NCI-H82 (cell line): Measurements from ENCODE around the gene STK39.

Experiments
- DNase-seq: peaks from one replicate; lab custom pipeline; 2025; lab: John Stamatoyannopoulos, UW

STK39 gene

GRCh38 chr2:168158586-168158985 is 88.8 kb downstream of the STK39 start:
- no peak for DNase-seq

GRCh38 chr2:168157926-168158325 is 89.5 kb downstream of the STK39 start:
- peak; percentile 57 for DNase-seq

GRCh38 chr2:168157070-168157469 is 90.3 kb downstream of the STK39 start:
- no peak for DNase-seq

- no peak for DNase-seq
These were observed 90.7 kb downstream of the STK39 start for GRCh38 chr2:168156661-168157060.

GRCh38 chr2:168155680-168156079 is 91.7 kb downstream of the STK39 start:
- no peak for DNase-seq

- DNase-seq = peak; percentile 73
These were observed 92.3 kb downstream of the STK39 start for GRCh38 chr2:168155046-168155445.

- DNase-seq = no peak
These were observed 94.4 kb downstream of the STK39 start for GRCh38 chr2:168152902-168153530.

GRCh38 chr2:168149986-168150385 is 97.4 kb downstream of the STK39 start:
- DNase-seq = no peak

GRCh38 chr2:168149150-168149974 is 98.0 kb downstream of the STK39 start:
- DNase-seq = no peak

GRCh38 chr2:168147830-168148794 is 99.3 kb downstream of the STK39 start:
- DNase-seq = no peak

- DNase-seq = no peak
These were observed 100.2 kb downstream of the STK39 start for GRCh38 chr2:168146892-168147810.

GRCh38 chr2:168145426-168146310 is 101.7 kb downstream of the STK39 start:
- DNase-seq = no peak

- no peak for DNase-seq
These were observed 102.4 kb downstream of the STK39 start for GRCh38 chr2:168145011-168145410.

- DNase-seq = no peak
These were observed 103.6 kb downstream of the STK39 start for GRCh38 chr2:168143813-168144212.

GRCh38 chr2:168140892-168141291 is 106.5 kb downstream of the STK39 start:
- DNase-seq = no peak

GRCh38 chr2:168139852-168140251 is 107.5 kb downstream of the STK39 start:
- no peak for DNase-seq

- no peak for DNase-seq
These were observed 108.5 kb downstream of the STK39 start for GRCh38 chr2:168138901-168139300.

- no peak for DNase-seq
These were observed 109.0 kb downstream of the STK39 start for GRCh38 chr2:168138374-168138773.

GRCh38 chr2:168137510-168138180 is 109.8 kb downstream of the STK39 start:
- peak; percentile 69 for DNase-seq
